Right atrium auricular region (tissue), 2 donors: Measurements from ENCODE around the gene CTNS. TPM values are rescaled to one million over a fixed set of nuclear protein-coding genes. Genes with fewer than 3 reads are reported as not detected.

Experiments used
- DNase-seq: peaks from one replicate; pipeline ENCODE4 v3.0.0-alpha.2; 2019; ENCODE audit warnings: low spot score
- H3K27ac ChIP-seq, 2 donors: fragments of 200-600 bp; sonication (generic); 1 replicate in 1 of 2; 2 replicates in 1 of 2; pipeline ENCODE4 v1.5.1; 2016 to 2019
- H3K27me3 ChIP-seq, 2 donors: fragments of 200-600 bp; sonication (generic); one replicate each; pipeline versions ENCODE4 v1.5.1 to v1.6.0; 2017 to 2019
- H3K36me3 ChIP-seq: fragments of 200-600 bp; sonication (generic); one replicate; pipeline ENCODE4 v1.5.1; 2016
- H3K4me1 ChIP-seq, 2 donors: fragments of 200-600 bp; sonication (generic); one replicate each; pipeline versions ENCODE4 v1.5.1 to v1.6.0; 2017 to 2019
- H3K4me3 ChIP-seq, 2 donors: fragments of 200-600 bp; sonication (generic); 1 replicate in 1 of 2; 2 replicates in 1 of 2; pipeline ENCODE4 v1.5.1; 2017 to 2019; ENCODE audit warnings: mild to moderate bottlenecking in 1 of 2, moderate library complexity in 1 of 2
- H3K9me3 ChIP-seq, 2 donors: fragments of 200-600 bp; sonication (generic); one replicate each; pipeline ENCODE4 v1.5.1; 2019
- total RNA-seq, 2 donors: library from RNA; depleted of rRNA; stranded (reverse); fragments of >200 nt; gene quantifications; one replicate each; pipeline ENCODE4 v1.1.0, GENCODE V29; 2016
- TF ChIP-seq, protein P1 (sequence below), 2 donors: fragments of 200-600 bp; sonication (generic); IDR thresholded peaks; one replicate each; pipeline ENCODE4 v1.5.1; 2019; ENCODE audit warnings: antibody characterized with exemption in 2 of 2

CTNS gene
- total RNA-seq, 2 donors from 2014 or later = 17.6 to 19.1 TPM

DNA sequence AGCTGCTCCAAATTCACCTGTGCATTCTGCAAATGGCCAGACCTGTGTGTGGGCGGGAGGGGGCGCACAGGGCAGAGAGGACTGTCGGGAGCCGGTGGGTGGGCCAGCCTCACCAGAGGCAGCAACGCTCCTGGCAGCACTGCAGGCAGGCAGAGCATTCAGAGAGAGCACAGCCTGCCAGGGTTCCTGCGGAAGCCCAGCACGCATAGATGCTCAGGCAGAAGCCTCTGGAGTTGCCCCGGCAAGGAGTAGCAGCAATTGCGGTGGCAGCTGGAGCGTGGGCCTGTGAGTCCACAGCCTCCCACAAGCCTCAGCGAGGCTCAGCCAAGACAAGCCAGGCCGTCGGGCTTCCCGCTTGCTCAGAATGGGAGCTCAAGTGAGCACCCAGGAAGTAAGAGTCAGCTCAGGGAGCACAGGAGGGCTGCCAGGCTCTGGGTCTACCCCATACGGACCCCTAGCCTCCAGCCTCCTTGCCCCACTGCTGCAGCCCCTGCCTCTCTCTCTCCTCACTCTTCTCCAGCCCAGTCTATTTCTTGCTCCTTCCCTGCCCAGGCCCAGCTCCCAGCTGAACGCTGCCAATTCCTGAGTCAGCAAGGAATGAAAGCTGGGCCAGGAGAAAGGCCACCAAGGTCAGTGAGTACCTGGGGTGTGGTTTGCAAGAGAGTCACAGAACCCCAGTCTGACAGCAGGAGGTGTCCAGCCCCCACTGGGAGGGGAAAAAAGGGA lies 41.7 kb downstream of the CTNS start:
- no peak overlapping the region for H3K27ac ChIP-seq
- H3K36me3 ChIP-seq = no peaks in the 10 kb centered on the region
- no peak for DNase-seq
- TF ChIP-seq, protein P1, sequence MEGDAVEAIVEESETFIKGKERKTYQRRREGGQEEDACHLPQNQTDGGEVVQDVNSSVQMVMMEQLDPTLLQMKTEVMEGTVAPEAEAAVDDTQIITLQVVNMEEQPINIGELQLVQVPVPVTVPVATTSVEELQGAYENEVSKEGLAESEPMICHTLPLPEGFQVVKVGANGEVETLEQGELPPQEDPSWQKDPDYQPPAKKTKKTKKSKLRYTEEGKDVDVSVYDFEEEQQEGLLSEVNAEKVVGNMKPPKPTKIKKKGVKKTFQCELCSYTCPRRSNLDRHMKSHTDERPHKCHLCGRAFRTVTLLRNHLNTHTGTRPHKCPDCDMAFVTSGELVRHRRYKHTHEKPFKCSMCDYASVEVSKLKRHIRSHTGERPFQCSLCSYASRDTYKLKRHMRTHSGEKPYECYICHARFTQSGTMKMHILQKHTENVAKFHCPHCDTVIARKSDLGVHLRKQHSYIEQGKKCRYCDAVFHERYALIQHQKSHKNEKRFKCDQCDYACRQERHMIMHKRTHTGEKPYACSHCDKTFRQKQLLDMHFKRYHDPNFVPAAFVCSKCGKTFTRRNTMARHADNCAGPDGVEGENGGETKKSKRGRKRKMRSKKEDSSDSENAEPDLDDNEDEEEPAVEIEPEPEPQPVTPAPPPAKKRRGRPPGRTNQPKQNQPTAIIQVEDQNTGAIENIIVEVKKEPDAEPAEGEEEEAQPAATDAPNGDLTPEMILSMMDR (IDR thresholded peaks at IDR 0.05) = no peak
- H3K27me3 ChIP-seq = no peaks in the 10 kb centered on the region
- no peaks in the 10 kb centered on the region for H3K4me1 ChIP-seq
- no peak overlapping the region for H3K4me3 ChIP-seq
- H3K9me3 ChIP-seq = no peaks in the 10 kb centered on the region

DNA sequence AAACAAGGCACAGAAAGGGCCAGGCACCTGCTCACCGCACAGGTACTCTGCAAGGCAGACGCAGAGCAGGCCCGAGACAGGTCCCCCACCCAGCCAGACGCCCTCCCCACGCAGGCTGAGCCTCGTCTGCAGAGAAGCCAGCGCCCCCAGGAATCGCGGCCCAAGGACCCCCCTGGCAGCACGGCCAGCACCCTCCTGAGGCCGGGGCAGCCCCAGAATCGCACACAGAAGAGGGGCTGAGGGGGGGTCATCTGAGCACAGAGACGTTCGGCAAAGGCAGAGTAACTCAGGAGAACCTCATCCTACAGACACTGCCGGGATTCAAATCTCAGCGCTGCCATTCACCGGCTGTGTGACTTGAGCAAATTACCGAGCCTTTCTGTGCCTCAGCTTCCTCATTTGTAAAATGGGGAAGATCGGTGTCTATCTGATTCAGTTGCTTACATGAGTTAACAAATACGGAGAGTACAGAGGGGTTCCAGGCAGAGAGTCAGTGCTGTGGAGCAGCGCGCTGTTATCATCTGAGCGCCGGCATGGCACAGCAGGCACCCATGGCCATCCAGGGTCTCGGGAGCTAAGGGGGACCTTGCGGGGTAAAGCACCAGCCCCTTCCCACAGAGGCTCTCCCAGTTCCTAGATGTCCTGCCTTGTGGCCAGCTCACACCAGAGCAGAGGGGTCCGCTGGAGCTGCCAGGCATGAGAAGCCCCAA lies 42.4 kb downstream of the CTNS start:
- Histone ChIP-seq H3K27ac (no peak overlapping the region), H3K27me3 (no peaks in the 10 kb centered on the region), H3K4me1 (no peaks in the 10 kb centered on the region), H3K9me3 (no peaks in the 10 kb centered on the region), H3K36me3 (no peaks in the 10 kb centered on the region), H3K4me3 (no peak overlapping the region)
- DNase-seq = no peak
- TF ChIP-seq, protein P1 (IDR thresholded peaks at IDR 0.05) = no peak

DNA sequence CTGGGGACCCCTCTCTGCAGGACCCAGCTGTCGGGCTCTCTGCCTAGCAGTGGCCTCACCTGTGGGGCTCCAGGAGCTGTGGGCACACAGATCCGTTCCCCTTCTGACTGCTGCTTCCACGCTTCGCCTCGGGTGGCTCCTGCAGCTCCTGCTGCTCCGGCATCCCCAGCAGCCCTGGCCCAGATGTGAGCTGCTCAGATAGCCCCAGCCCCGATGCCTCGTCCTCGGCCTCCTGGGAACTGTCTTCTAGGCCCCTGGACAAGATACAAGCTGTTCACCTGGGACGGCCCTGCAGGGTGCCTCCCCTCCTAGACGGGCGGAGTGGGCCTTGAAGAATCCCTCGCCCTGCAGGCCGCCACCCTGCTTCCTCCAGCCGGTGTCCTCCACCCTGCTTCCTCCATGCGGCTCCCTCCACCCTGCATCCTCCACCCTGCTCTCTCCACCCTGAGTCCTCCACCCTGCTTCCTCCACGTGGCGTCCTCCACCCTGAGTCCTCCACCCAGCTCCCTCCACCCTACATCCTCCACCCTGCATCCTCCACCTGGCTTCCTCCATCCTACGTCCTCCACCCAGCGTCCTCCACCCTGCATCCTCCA lies 43.1 kb downstream of the CTNS start:
- Histone ChIP-seq H3K9me3 (no peaks in the 10 kb centered on the region), H3K36me3 (no peaks in the 10 kb centered on the region), H3K4me1 (no peaks in the 10 kb centered on the region), H3K27ac (no peak overlapping the region), H3K4me3 (no peak overlapping the region), H3K27me3 (no peaks in the 10 kb centered on the region)
- TF ChIP-seq, protein P1 (IDR thresholded peaks at IDR 0.05) = no peak
- DNase-seq = no peak

DNA sequence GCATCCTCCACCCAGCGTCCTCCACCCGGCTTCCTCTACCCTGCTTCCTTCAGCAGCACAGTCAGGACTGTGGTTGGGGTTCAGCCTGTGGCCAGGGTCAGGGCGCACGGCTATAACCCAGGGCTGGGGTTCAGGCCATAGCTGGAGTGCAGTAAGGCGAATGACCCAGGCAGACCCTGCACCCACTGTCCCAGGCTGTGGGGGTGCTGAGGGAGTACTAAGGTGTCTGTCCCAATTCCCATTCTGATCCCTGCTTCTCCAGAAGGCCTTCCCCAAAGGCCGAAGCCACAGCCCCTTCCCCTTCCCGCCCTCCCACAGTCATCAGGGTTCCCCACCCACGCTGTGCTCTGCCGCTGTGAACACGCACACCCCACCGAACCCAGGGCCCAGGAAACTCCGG lies 44.5 kb downstream of the CTNS start:
- no peak overlapping the region for H3K4me3 ChIP-seq
- peaks cover 0 to 4% of the 10 kb centered on the region in 2 donors for H3K27me3 ChIP-seq
- no peak overlapping the region for H3K27ac ChIP-seq
- no peaks in the 10 kb centered on the region for H3K9me3 ChIP-seq
- TF ChIP-seq, protein P1 (IDR thresholded peaks at IDR 0.05) = no peak
- H3K36me3 ChIP-seq = no peaks in the 10 kb centered on the region
- no peak for DNase-seq
- H3K4me1 ChIP-seq = no peaks in the 10 kb centered on the region

DNA sequence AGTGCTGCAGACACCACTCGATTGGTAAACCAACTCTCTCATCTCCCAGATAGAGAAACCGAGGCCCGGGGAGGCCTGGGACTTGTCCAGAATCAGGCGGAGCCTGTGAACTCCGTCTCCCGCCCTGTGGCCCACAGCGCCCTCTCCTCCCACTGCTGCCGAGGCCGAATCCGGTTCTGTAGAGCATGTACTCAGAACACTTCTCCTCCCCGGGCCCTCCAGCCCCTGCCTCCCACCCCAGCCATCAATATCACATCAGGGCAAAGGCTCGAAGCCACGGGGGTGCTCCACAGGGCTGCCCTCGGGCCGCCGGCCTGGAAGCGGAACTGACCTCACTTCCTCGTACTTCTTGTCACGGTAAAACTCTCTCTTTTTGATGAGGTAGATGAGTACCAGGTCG lies 45.0 kb downstream of the CTNS start:
- H3K27me3 ChIP-seq = peaks cover 0 to 4% of the 10 kb centered on the region in 2 donors
- no peaks in the 10 kb centered on the region for H3K9me3 ChIP-seq
- TF ChIP-seq, protein P1 (IDR thresholded peaks at IDR 0.05) = no peak
- DNase-seq = no peak
- H3K4me3 ChIP-seq = no peak overlapping the region
- no peaks in the 10 kb centered on the region for H3K36me3 ChIP-seq
- no peak overlapping the region for H3K27ac ChIP-seq
- no peaks in the 10 kb centered on the region for H3K4me1 ChIP-seq
